MM.1S (cell line): ENCODE results near the gene GNAQ.

Experiments used
- DNase-seq: peaks from one replicate; pipeline ENCODE4 v3.0.0-alpha.2; 2015
- H2AFZ ChIP-seq: fragments of 300-600 bp; sonication (generic); 2 replicates; pipeline ENCODE4 v1.6.0; 2016; ENCODE audit warnings: antibody characterized with exemption, low read length
- H3F3A ChIP-seq: fragments of 300-600 bp; sonication (generic); 2 replicates; pipeline ENCODE4 v1.6.1; 2016; ENCODE audit warnings: mild to moderate bottlenecking, antibody characterized with exemption, low read length, moderate library complexity, mixed read lengths; ENCODE audit not compliant: insufficient read depth
- H3K27ac ChIP-seq: fragments of 300-600 bp; sonication (generic); 2 replicates; pipeline ENCODE4 v1.5.1; 2016; ENCODE audit warnings: mild to moderate bottlenecking, low read length
- H3K27me3 ChIP-seq: fragments of 300-600 bp; sonication (generic); replicated peaks from 2 replicates; pipeline ENCODE4 v1.6.0; 2016; ENCODE audit warnings: low read length; ENCODE audit not compliant: insufficient read depth
- H3K36me3 ChIP-seq: fragments of 300-600 bp; sonication (generic); replicated peaks from 2 replicates; pipeline ENCODE4 v1.6.1; 2016; ENCODE audit warnings: mild to moderate bottlenecking, low read length, mixed read lengths; ENCODE audit not compliant: insufficient read depth
- H3K4me1 ChIP-seq: fragments of 300-600 bp; sonication (generic); 2 replicates; pipeline ENCODE4 v1.6.1; 2016; ENCODE audit warnings: low read length, mixed read lengths
- H3K4me2 ChIP-seq: fragments of 300-600 bp; sonication (generic); 2 replicates; pipeline ENCODE4 v1.6.0; 2016; ENCODE audit warnings: low read depth, low read length
- H3K4me3 ChIP-seq: fragments of 300-600 bp; sonication (generic); 2 replicates; pipeline ENCODE4 v1.5.1; 2016; ENCODE audit warnings: low read length, mixed read lengths
- H3K79me2 ChIP-seq: fragments of 300-600 bp; sonication (generic); 2 replicates; pipeline ENCODE4 v1.6.1; 2016; ENCODE audit warnings: mixed run types, low read length, mixed read lengths
- H3K9ac ChIP-seq: fragments of 300-600 bp; sonication (generic); 2 replicates; pipeline ENCODE4 v1.6.1; 2016; ENCODE audit warnings: low read length, mixed read lengths
- H3K9me2 ChIP-seq: fragments of 300-600 bp; sonication (generic); replicated peaks from 2 replicates; pipeline ENCODE4 v1.6.1; 2016; ENCODE audit warnings: mild to moderate bottlenecking, low read length, mixed read lengths; ENCODE audit not compliant: insufficient read depth
- H3K9me3 ChIP-seq: fragments of 300-600 bp; sonication (generic); replicated peaks from 2 replicates; pipeline ENCODE4 v1.6.1; 2016; ENCODE audit warnings: mild to moderate bottlenecking, low read length, mixed read lengths; ENCODE audit not compliant: insufficient read depth
- H4K20me1 ChIP-seq: fragments of 300-600 bp; sonication (generic); 2 replicates; pipeline ENCODE4 v1.6.1; 2016; ENCODE audit warnings: mild to moderate bottlenecking, low read length, moderate library complexity, mixed read lengths; ENCODE audit not compliant: insufficient read depth
- EZH2 ChIP-seq: fragments of 300-600 bp; sonication (generic); optimal IDR thresholded peaks from 2 replicates; pipeline ENCODE3; 2017; ENCODE audit warnings: low read depth, mild to moderate bottlenecking, antibody characterized with exemption, low read length, mixed read lengths
- EZH2phosphoT487 ChIP-seq: fragments of 300-600 bp; sonication (generic); IDR thresholded peaks from 2 replicates; pipeline ENCODE4 v1.6.1; 2018; ENCODE audit warnings: antibody characterized with exemption, low read length
- TF ChIP-seq, protein P1 (sequence below): fragments of 300-600 bp; sonication (generic); IDR thresholded peaks from 2 replicates; pipeline ENCODE4 v1.5.1; 2016; ENCODE audit warnings: antibody characterized with exemption, low read length, mixed read lengths

The GNAQ gene

GRCh38 chr9:77943057-77943456, 88.6 kb downstream of the GNAQ start:
- H3K79me2 ChIP-seq = no peaks in the 10 kb centered on the region; the same call in 1 of the 2 replicates
- TF ChIP-seq, protein P1, sequence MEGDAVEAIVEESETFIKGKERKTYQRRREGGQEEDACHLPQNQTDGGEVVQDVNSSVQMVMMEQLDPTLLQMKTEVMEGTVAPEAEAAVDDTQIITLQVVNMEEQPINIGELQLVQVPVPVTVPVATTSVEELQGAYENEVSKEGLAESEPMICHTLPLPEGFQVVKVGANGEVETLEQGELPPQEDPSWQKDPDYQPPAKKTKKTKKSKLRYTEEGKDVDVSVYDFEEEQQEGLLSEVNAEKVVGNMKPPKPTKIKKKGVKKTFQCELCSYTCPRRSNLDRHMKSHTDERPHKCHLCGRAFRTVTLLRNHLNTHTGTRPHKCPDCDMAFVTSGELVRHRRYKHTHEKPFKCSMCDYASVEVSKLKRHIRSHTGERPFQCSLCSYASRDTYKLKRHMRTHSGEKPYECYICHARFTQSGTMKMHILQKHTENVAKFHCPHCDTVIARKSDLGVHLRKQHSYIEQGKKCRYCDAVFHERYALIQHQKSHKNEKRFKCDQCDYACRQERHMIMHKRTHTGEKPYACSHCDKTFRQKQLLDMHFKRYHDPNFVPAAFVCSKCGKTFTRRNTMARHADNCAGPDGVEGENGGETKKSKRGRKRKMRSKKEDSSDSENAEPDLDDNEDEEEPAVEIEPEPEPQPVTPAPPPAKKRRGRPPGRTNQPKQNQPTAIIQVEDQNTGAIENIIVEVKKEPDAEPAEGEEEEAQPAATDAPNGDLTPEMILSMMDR = no peak
- TF ChIP-seq EZH2phosphoT487 (no peak), EZH2 (no peak)
- no peaks in the 10 kb centered on the region for H4K20me1 ChIP-seq
- no peaks in the 10 kb centered on the region for H3K27me3 ChIP-seq
- no peaks in the 10 kb centered on the region for H3K4me1 ChIP-seq
- no peak overlapping the region for H3K27ac ChIP-seq
- H3K9me2 ChIP-seq = no peaks in the 10 kb centered on the region
- no peaks in the 10 kb centered on the region for H3K36me3 ChIP-seq
- H3K9ac ChIP-seq = no peak overlapping the region
- no peak overlapping the region for H2AFZ ChIP-seq
- H3K4me2 ChIP-seq = no peak overlapping the region
- no peak overlapping the region for H3K4me3 ChIP-seq
- H3F3A ChIP-seq = no peaks in the 10 kb centered on the region
- DNase-seq = no peak
- H3K9me3 ChIP-seq = no peaks in the 10 kb centered on the region

DNA sequence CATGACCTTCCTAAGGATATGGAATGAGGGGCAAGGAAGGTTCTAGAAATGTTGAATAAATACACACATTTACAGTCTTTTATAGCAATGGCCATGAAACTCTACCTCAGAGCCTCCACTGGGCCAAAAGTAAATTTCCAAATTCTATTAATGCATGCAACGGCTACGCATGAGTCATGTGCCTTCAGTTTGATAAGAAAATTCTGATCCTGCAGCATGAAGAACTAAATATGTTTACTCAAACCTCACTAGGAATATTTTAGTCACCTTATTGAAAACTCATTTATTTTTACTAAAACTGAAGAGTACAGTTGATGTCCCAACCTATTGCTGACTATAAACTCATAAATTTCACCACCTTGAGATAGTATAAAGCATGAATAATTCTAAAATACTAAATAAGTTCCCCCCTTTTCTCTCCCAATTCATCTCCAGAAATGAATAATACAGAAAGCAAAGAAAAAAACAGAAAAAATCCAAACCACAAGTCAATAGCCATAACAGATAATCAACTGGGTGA, 92.4 kb downstream of the GNAQ start:
- no peak overlapping the region for H3K4me3 ChIP-seq
- H3K27ac ChIP-seq = no peak overlapping the region
- no peaks in the 10 kb centered on the region for H4K20me1 ChIP-seq
- TF ChIP-seq EZH2 = no peak
- TF ChIP-seq, protein P1 = no peak
- TF ChIP-seq EZH2phosphoT487 = no peak
- no peaks in the 10 kb centered on the region for H3F3A ChIP-seq
- no peaks in the 10 kb centered on the region for H3K9me3 ChIP-seq
- no peaks in the 10 kb centered on the region for H3K9me2 ChIP-seq
- no peaks in the 10 kb centered on the region for H3K4me1 ChIP-seq
- no peak for DNase-seq
- no peaks in the 10 kb centered on the region for H3K79me2 ChIP-seq
- H3K27me3 ChIP-seq = no peaks in the 10 kb centered on the region
- no peaks in the 10 kb centered on the region for H3K36me3 ChIP-seq
- no peak overlapping the region for H3K9ac ChIP-seq
- no peak overlapping the region for H3K4me2 ChIP-seq
- H2AFZ ChIP-seq = no peak overlapping the region

- no peak overlapping the region for H3K9ac ChIP-seq
- no peaks in the 10 kb centered on the region for H3K4me1 ChIP-seq
- no peak overlapping the region for H3K4me2 ChIP-seq
- no peaks in the 10 kb centered on the region for H3K27me3 ChIP-seq
- DNase-seq = no peak
- H3K9me2 ChIP-seq = no peaks in the 10 kb centered on the region
- H4K20me1 ChIP-seq = no peaks in the 10 kb centered on the region
- H3K79me2 ChIP-seq = no peaks in the 10 kb centered on the region
- TF ChIP-seq, protein P1 = no peak
- no peak for TF ChIP-seq EZH2
- no peak for TF ChIP-seq EZH2phosphoT487
- no peak overlapping the region for H3K4me3 ChIP-seq
- no peaks in the 10 kb centered on the region for H3K36me3 ChIP-seq
- H3F3A ChIP-seq = no peaks in the 10 kb centered on the region
- H2AFZ ChIP-seq = no peak overlapping the region
- no peak overlapping the region for H3K27ac ChIP-seq
- H3K9me3 ChIP-seq = no peaks in the 10 kb centered on the region
Measured at GRCh38 chr9:77938163-77938562, 93.4 kb downstream of the GNAQ start.
